Ishikawa (cell line): ENCODE data around the gene ADRA2A.

ENCODE experiments used
- CEBPB ChIP-seq: IDR thresholded peaks from 2 replicates; pipeline ENCODE4 v1.6.1; 2012
- CREB1 ChIP-seq: IDR thresholded peaks from 2 replicates; pipeline ENCODE4 v1.6.1; 2012; ENCODE audit warnings: low read depth
- EGR1 ChIP-seq: IDR thresholded peaks from 2 replicates; pipeline ENCODE4 v1.6.1; 2012
- EP300 ChIP-seq: IDR thresholded peaks from 2 replicates; pipeline ENCODE4 v1.6.1; 2012; ENCODE audit warnings: borderline replicate concordance
- FOXM1 ChIP-seq: IDR thresholded peaks from 2 replicates; pipeline ENCODE4 v1.6.1; 2012; ENCODE audit warnings: low read depth, borderline replicate concordance
- MAX ChIP-seq: IDR thresholded peaks from 2 replicates; pipeline ENCODE4 v1.6.1; 2012
- NFIC ChIP-seq: IDR thresholded peaks from 2 replicates; pipeline ENCODE4 v1.6.1; 2012
- RAD21 ChIP-seq: IDR thresholded peaks from 2 replicates; pipeline ENCODE4 v1.6.1; 2012; ENCODE audit warnings: low read depth
- REST ChIP-seq: IDR thresholded peaks from 2 replicates; pipeline ENCODE4 v1.6.1; 2012; ENCODE audit warnings: low read depth, mild to moderate bottlenecking
- TAF1 ChIP-seq: IDR thresholded peaks from 2 replicates; pipeline ENCODE4 v1.6.1; 2012; ENCODE audit warnings: low read depth, mild to moderate bottlenecking
- TCF12 ChIP-seq: IDR thresholded peaks from 2 replicates; pipeline ENCODE4 v1.6.1; 2012; ENCODE audit warnings: low read depth
- TEAD4 ChIP-seq: IDR thresholded peaks from 2 replicates; pipeline ENCODE4 v1.6.1; 2012
- YY1 ChIP-seq: IDR thresholded peaks from 2 replicates; pipeline ENCODE4 v1.6.1; 2012; ENCODE audit warnings: low read depth
- ZBTB7A ChIP-seq: IDR thresholded peaks from 2 replicates; pipeline ENCODE4 v1.6.1; 2012; ENCODE audit warnings: low read depth
- TF ChIP-seq, protein P1 (sequence below): IDR thresholded peaks from 2 replicates; pipeline ENCODE4 v1.6.1; 2012

Gene ADRA2A

GRCh38 chr10:111113238-111113960 lies 36.6 kb downstream of the ADRA2A start:
- no peak for TF ChIP-seq YY1
- TF ChIP-seq MAX = no peak
- TF ChIP-seq EP300 = no peak
- TF ChIP-seq TEAD4 = no peak
- no peak for TF ChIP-seq RAD21
- no peak for TF ChIP-seq CREB1
- TF ChIP-seq TAF1 = no peak
- TF ChIP-seq, protein P1, sequence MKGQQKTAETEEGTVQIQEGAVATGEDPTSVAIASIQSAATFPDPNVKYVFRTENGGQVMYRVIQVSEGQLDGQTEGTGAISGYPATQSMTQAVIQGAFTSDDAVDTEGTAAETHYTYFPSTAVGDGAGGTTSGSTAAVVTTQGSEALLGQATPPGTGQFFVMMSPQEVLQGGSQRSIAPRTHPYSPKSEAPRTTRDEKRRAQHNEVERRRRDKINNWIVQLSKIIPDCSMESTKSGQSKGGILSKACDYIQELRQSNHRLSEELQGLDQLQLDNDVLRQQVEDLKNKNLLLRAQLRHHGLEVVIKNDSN = no peak
- TF ChIP-seq REST = no peak
- no peak for TF ChIP-seq TCF12
- no peak for TF ChIP-seq EGR1

DNA sequence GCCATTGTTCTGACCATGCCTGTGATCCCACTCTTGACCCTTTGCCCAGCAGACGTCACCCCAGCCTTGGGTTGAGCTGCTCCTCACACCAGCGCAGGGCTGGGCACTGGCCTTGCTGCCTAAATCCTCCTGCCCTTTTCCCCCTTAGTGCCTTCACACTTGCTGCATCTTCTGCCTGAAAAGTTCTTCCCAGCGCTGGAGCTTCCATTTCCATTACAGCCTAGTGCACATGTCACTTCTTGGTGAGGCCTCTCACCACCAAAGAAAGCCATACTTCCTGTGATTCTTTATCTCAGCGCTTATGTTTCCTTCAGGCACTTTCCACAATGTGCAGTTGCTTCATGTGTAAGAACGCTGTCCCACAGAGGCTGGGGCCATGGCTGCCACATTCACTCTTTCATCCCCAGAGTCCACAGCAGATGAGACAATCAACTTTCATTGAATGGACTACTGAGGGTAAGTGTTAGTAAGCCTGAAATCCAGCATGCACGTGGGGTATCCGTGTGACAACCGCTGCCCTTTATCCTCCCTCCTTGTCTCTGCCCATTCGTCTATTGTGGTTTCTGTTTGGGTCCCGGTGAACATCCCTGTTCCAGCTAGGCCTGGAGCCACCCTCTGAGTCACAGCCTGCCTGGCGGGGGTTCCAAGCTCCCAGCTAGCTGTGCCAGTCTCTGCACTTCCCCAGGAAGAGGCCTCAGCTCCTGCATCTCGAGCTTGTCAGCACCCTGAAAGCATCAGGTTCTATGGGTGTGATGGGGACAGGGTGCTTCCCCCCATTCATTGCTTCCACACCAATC lies 37.3 kb downstream of the ADRA2A start:
- TF ChIP-seq CREB1 = no peak
- no peak for TF ChIP-seq TEAD4
- no peak for TF ChIP-seq EGR1
- TF ChIP-seq, protein P1 = no peak
- TF ChIP-seq REST = no peak
- no peak for TF ChIP-seq RAD21
- TF ChIP-seq MAX = no peak
- no peak for TF ChIP-seq TCF12
- no peak for TF ChIP-seq TAF1
- TF ChIP-seq NFIC = no peak
- no peak for TF ChIP-seq YY1
- TF ChIP-seq FOXM1 = no peak
- no peak for TF ChIP-seq EP300
- no peak for TF ChIP-seq ZBTB7A
- no peak for TF ChIP-seq CEBPB

DNA sequence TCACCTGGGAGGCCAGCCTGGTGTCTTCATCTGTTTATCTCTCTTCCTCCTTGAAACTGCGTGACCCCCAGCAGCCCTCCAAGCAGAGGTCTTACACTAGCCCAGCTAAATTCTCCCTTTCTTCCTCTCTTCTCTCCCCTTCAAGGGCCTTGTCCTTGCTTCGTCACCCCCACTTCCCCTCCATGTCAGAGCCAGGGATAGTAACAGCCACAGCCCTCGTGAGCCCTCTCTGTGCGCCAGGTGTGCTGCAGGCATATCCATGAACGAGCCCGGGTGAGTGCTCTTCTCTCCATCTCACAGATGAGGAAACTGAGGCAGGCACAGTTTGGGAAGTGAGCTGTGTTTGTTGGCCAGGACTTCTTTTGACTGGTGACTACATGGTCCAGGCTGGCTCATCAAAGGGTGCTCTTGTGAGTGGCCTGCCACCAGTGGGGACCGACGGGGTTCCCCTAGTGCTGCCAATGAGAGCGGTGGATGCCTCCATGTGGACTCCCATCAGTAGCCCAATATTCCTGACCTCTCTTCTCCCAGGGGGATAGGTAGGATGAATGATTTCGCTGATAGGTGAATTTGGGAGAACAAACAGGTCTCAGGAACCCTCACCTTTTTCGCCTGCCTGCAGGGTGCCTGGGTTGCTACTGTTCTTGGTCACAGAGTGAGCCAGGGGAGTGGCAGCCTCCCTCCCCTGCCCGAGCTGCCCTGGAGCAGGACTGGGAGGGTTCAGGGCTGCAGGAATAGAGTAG lies 38.1 kb downstream of the ADRA2A start:
- TF ChIP-seq NFIC = no peak

- no peak for TF ChIP-seq TEAD4
- no peak for TF ChIP-seq ZBTB7A
- TF ChIP-seq, protein P1 = no peak
- TF ChIP-seq NFIC = no peak
- no peak for TF ChIP-seq CREB1
- no peak for TF ChIP-seq MAX
- TF ChIP-seq FOXM1 = no peak
- TF ChIP-seq CEBPB = no peak
- TF ChIP-seq TAF1 = no peak
- no peak for TF ChIP-seq TCF12
- no peak for TF ChIP-seq YY1
- TF ChIP-seq RAD21 = no peak
- TF ChIP-seq REST = no peak
Observed at GRCh38 chr10:111116211-111116610, 39.4 kb downstream of the ADRA2A start.
